Stomach (tissue), 4 donors: Measurements from ENCODE around the gene RAB3B.

Source experiments
- CTCF ChIP-seq, 7 experiments: fragments of 450-650 bp in 4 of 7; fragments of 200-600 bp in 3 of 7; sonication (generic) in 3 of 7; IDR thresholded peaks; one replicate each; pipeline ENCODE4 v1.5.1; 2016 to 2019; ENCODE audit warnings: antibody characterized with exemption in 7 of 7, control low read depth in 2 of 7, mild to moderate bottlenecking in 1 of 7
- EP300 ChIP-seq: sonication (generic); formaldehyde crosslinking; IDR thresholded peaks from one replicate; pipeline ENCODE4 v1.6.1; 2017; ENCODE audit warnings: antibody characterized with exemption
- POLR2A ChIP-seq, 4 donors: fragments of 450-650 bp; IDR thresholded peaks; one replicate each; pipeline ENCODE4 v1.6.1; 2016; ENCODE audit warnings: antibody characterized with exemption in 4 of 4, control low read depth in 2 of 4, mild to moderate bottlenecking in 1 of 4, moderate library complexity in 1 of 4

GRCh38 chr1:51958824-51959223 is 31.7 kb downstream of the RAB3B start:
- no peak for TF ChIP-seq CTCF (IDR thresholded peaks at IDR 0.05)
- TF ChIP-seq EP300: no peak
- TF ChIP-seq POLR2A (IDR thresholded peaks at IDR 0.05): no peak
